ENCODE data around the gene DHRS4. TPM values are rescaled to one million over a fixed set of nuclear protein-coding genes. Genes with fewer than 3 reads are reported as not detected.
A peak's percentile ranks its signal among the peaks of the same experiment; 100 is the strongest.

DHRS4 gene
- total and polyA plus RNA-seq, 2 of the 13 experiments (the other 11 are each of a cell fraction or from before 2014, with no cell fraction given), result 23.9 to 45.1 TPM

- TF ChIP-seq ZNF501 (CRISPR knock-in tag; IDR thresholded peaks at IDR 0.05) (peak; percentile 71), SP140L (CRISPR knock-in tag; IDR thresholded peaks at IDR 0.05; ENCODE audit: borderline replicate concordance) (peak; percentile 37; the same call in 1 of the 2 replicates), ZNF460 (CRISPR knock-in tag; IDR thresholded peaks at IDR 0.05; ENCODE audit: borderline replicate concordance) (no peak), ERF (CRISPR knock-in tag; IDR thresholded peaks at IDR 0.05) (peak; percentile 66; the same call in 1 of the 2 replicates), STAT6 (CRISPR knock-in tag; IDR thresholded peaks at IDR 0.05; ENCODE audit: borderline replicate concordance) (no peak), TSC22D2 (CRISPR knock-in tag; IDR thresholded peaks at IDR 0.05; ENCODE audit: borderline replicate concordance) (peak; percentile 86; the same call in 1 of the 2 replicates), ZNF124 (CRISPR knock-in tag; IDR thresholded peaks at IDR 0.05) (0 out of 2 replicates have a peak, but pooled peaks have one; percentile 81), XRCC5 (optimal IDR thresholded peaks at IDR 0.05; ENCODE audit: low read length) (peak; percentile 82), ZSCAN9 (CRISPR knock-in tag; IDR thresholded peaks at IDR 0.05; ENCODE audit: borderline replicate concordance) (no peak), RFX5 (IDR thresholded peaks at IDR 0.05; ENCODE audit: low read depth, low read length) (no peak), ZNF589 (CRISPR knock-in tag; conservative IDR thresholded peaks at IDR 0.05) (no peak), SIN3B (IDR thresholded peaks at IDR 0.05; ENCODE audit: low read length) (0 out of 2 replicates have a peak, but pooled peaks have one; percentile 33), ARHGAP35 (CRISPR knock-in tag; IDR thresholded peaks at IDR 0.05; ENCODE audit: borderline replicate concordance) (0 out of 2 replicates have a peak, but pooled peaks have one; percentile 61), ZNF350 (CRISPR knock-in tag; IDR thresholded peaks at IDR 0.05; ENCODE audit: borderline replicate concordance, low read depth) (peak; percentile 64), KLF13 (CRISPR knock-in tag; IDR thresholded peaks at IDR 0.05) (0 out of 2 replicates have a peak, but pooled peaks have one; percentile 79), DNMT3B (CRISPR knock-in tag; conservative IDR thresholded peaks at IDR 0.05) (0 out of 2 replicates have a peak, but pooled peaks have one; percentile 58), RBFOX2 (IDR thresholded peaks at IDR 0.05; ENCODE audit: low read depth, low read length) (no peak), RAD21 (CRISPR knock-in tag; IDR thresholded peaks at IDR 0.05) (peak; percentile 97), RXRB (CRISPR knock-in tag; IDR thresholded peaks at IDR 0.05; ENCODE audit: borderline replicate concordance) (0 out of 2 replicates have a peak, but pooled peaks have one; percentile 2), ZNF563 (CRISPR knock-in tag; IDR thresholded peaks at IDR 0.05) (peak; percentile 100), TBX2 (CRISPR knock-in tag; IDR thresholded peaks at IDR 0.05; ENCODE audit: borderline replicate concordance) (0 out of 2 replicates have a peak, but pooled peaks have one; percentile 27), YEATS2 (CRISPR knock-in tag; IDR thresholded peaks at IDR 0.05; ENCODE audit: borderline replicate concordance) (peak; percentile 49; the same call in 1 of the 2 replicates), PHF8 (CRISPR knock-in tag; IDR thresholded peaks at IDR 0.05) (0 out of 2 replicates have a peak, but pooled peaks have one; percentile 21), STAT5B (CRISPR knock-in tag; IDR thresholded peaks at IDR 0.05) (no peak), HMGXB4 (CRISPR knock-in tag; IDR thresholded peaks at IDR 0.05; ENCODE audit: borderline replicate concordance in 1 of 2, low read depth in 1 of 2) (peak in 1 of 2 experiments; percentile 52; a peak in 1 of 4 replicates), NR2F2 (IDR thresholded peaks at IDR 0.05; ENCODE audit: borderline replicate concordance, low read depth) (no peak)
Measured at GRCh38 chr14:23910101-23910875, 43.3 kb upstream of the DHRS4 start (continued).
